Muscle of back (tissue), 11 donors: ENCODE measurements around the gene GJA3. TPM values are rescaled to one million over a fixed set of nuclear protein-coding genes. Genes with fewer than 3 reads are reported as not detected.
A peak's percentile ranks its signal among the peaks of the same experiment; 100 is the strongest.

Experiments
- DNase-seq, 3 donors: peaks; one replicate each; pipeline versions ENCODE4 v3.0.0 to v3.0.0-alpha.2; 2013
- polyA plus RNA-seq, 10 donors: library from polyadenylated mRNA; unstranded; fragments of 120-200 nt; gene quantifications; one replicate each; pipeline ENCODE4 v1.2.1, GENCODE V29; 2013; ENCODE audit not compliant: insufficient read length in 10 of 10

Gene GJA3
- polyA plus RNA-seq, 10 donors, result 1.9 to 5.6 (median 3.2) TPM

- DNase-seq, result no peak
These were observed 24.7 kb upstream of the GJA3 start for GRCh38 chr13:20185366-20186056.

- peak; percentile 62 to 80 (median 75) for DNase-seq
These were observed 21.5 kb upstream of the GJA3 start for GRCh38 chr13:20182231-20182846.

GRCh38 chr13:20181188-20181587 is 20.3 kb upstream of the GJA3 start:
- DNase-seq, result no peak

GRCh38 chr13:20178156-20178555 is 17.3 kb upstream of the GJA3 start:
- no peak for DNase-seq

GRCh38 chr13:20177049-20177831 is 16.4 kb upstream of the GJA3 start:
- no peak for DNase-seq

- no peak for DNase-seq
These were observed 15.2 kb upstream of the GJA3 start for GRCh38 chr13:20175907-20176652.

- no peak for DNase-seq
These were observed 14.5 kb upstream of the GJA3 start for GRCh38 chr13:20175406-20175794.

GRCh38 chr13:20174656-20175405 is 14.0 kb upstream of the GJA3 start:
- DNase-seq, result peak in 1 of 3 donors; percentile 62

GRCh38 chr13:20173116-20173746 is 12.4 kb upstream of the GJA3 start:
- no peak for DNase-seq

GRCh38 chr13:20171364-20171763 is 10.5 kb upstream of the GJA3 start:
- no peak for DNase-seq

GRCh38 chr13:20170921-20171320 is 10.1 kb upstream of the GJA3 start:
- DNase-seq, result no peak

- no peak for DNase-seq
These were observed 7.5 kb upstream of the GJA3 start for GRCh38 chr13:20168396-20168795.

- DNase-seq, result no peak
These were observed 4.8 kb upstream of the GJA3 start for GRCh38 chr13:20165417-20166257.

GRCh38 chr13:20161951-20162300 is 1.1 kb upstream of the GJA3 start:
- DNase-seq, result peak in 1 of 3 donors; percentile 25

GRCh38 chr13:20161275-20161950 is 561 bp upstream of the GJA3 start:
- peak in 1 of 3 donors; percentile 18 for DNase-seq

GRCh38 chr13:20159646-20160305 is 1.1 kb downstream of the GJA3 start:
- DNase-seq, result no peak

- no peak for DNase-seq
These were observed 3.6 kb downstream of the GJA3 start for GRCh38 chr13:20157151-20157796.

GRCh38 chr13:20156702-20157101 is 4.2 kb downstream of the GJA3 start:
- no peak for DNase-seq
